ENCODE data around the gene TOP2A.
A peak's percentile ranks its signal among the peaks of the same experiment; 100 is the strongest.

The TOP2A gene

GRCh38 chr17:40345161-40345993, 72.3 kb downstream of the TOP2A start:
- peak; percentile 87 for DNase-seq

- DNase-seq, result peak; percentile 49
Measured at GRCh38 chr17:40344421-40345160, 73.1 kb downstream of the TOP2A start.

- DNase-seq, result no peak
Measured at GRCh38 chr17:40343219-40344119, 74.2 kb downstream of the TOP2A start.

- DNase-seq, result no peak
Measured at GRCh38 chr17:40342504-40343218, 75.0 kb downstream of the TOP2A start.

- DNase-seq, result peak; percentile 92
Measured at GRCh38 chr17:40341808-40342503, 75.7 kb downstream of the TOP2A start.

- DNase-seq, result peak; percentile 86
Measured at GRCh38 chr17:40340880-40341807, 76.6 kb downstream of the TOP2A start.

GRCh38 chr17:40340327-40340726, 77.4 kb downstream of the TOP2A start:
- DNase-seq, result no peak

GRCh38 chr17:40338941-40339649, 78.6 kb downstream of the TOP2A start:
- no peak for DNase-seq

Measured in left hindlimb (tissue), 1 donor.